ENCODE measurements around the gene THADA.
"Not testable (repeated sequence)": the region's sequence is repeated elsewhere in the genome, so short reads cannot be mapped to it uniquely, and the experiment has no call there.

THADA gene, protein sequence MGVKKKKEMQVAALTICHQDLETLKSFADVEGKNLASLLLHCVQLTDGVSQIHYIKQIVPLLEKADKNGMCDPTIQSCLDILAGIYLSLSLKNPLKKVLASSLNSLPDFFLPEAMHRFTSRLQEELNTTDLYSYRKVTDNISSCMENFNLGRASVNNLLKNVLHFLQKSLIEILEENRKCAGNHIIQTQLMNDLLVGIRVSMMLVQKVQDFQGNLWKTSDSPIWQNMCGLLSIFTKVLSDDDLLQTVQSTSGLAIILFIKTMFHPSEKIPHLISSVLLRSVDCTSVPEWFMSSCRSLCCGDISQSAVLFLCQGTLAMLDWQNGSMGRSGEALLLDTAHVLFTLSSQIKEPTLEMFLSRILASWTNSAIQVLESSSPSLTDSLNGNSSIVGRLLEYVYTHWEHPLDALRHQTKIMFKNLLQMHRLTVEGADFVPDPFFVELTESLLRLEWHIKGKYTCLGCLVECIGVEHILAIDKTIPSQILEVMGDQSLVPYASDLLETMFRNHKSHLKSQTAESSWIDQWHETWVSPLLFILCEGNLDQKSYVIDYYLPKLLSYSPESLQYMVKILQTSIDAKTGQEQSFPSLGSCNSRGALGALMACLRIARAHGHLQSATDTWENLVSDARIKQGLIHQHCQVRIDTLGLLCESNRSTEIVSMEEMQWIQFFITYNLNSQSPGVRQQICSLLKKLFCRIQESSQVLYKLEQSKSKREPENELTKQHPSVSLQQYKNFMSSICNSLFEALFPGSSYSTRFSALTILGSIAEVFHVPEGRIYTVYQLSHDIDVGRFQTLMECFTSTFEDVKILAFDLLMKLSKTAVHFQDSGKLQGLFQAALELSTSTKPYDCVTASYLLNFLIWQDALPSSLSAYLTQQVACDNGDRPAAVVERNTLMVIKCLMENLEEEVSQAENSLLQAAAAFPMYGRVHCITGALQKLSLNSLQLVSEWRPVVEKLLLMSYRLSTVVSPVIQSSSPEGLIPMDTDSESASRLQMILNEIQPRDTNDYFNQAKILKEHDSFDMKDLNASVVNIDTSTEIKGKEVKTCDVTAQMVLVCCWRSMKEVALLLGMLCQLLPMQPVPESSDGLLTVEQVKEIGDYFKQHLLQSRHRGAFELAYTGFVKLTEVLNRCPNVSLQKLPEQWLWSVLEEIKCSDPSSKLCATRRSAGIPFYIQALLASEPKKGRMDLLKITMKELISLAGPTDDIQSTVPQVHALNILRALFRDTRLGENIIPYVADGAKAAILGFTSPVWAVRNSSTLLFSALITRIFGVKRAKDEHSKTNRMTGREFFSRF (N-terminal part only)

DNA sequence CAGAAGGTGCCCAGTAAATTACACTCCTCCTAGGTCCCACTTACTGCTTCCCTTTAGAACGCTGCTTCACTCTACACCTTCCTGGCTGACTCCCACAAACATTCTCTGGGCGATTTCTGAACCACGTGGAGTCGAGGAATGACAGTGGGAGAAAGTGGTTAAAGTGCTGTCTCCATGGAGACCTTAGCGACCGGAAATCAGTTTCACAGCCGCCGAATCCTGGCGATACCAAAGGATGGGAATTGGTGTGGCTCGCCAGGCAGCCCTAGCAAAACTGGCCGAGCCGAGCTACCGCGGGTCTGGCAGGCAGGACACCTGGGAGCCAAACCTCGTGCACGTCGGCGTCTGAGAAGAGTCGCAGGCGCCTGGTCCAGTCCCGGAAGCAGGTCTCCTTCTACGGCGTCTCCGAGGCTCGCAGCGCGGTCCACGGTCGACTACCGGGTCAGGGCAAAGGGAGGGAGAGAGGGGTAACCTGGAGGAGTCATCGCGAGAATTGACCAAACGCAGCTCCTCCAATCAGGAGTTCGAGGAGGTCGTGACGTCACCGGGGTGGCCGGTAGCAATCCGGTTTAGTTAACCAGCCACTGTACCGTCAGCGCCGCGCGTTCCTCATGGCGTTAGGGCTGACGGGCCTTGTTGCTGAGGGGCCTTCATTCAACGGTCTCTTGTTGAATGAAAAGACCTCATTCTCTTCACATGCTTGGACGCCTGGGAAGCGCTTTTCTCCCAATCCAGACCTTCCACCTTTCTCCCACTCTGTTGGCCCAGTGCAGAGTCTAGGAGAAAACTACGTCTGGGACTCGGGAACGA lies at the start of gene THADA:
Gene THADA (minus strand): TSS at position 436 of the 810 bp plus-strand sequence. CDS start 3,646 bp downstream, outside the sequence.
- peak; percentile 85 to 99 (median 96) for DNase-seq

DNA sequence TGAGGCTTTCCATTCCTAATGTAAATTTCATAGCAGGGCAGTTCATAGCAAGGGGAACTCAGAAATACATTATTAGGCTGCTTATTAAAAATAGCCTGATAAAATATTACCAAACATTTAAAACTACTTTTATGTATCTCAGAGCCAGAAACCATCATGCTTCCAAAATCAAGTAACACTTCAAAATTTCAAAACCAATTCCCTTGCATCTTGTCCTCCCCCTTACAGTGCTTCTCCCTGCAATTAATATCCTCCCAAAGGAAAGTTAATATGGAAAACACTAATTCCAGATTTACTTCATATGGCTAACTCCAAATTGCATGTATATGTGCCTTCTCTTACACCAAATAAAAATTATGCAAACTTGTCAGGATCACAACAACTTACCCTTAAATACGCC lies 47.8 kb upstream of the THADA start:
- no peak for DNase-seq

DNA sequence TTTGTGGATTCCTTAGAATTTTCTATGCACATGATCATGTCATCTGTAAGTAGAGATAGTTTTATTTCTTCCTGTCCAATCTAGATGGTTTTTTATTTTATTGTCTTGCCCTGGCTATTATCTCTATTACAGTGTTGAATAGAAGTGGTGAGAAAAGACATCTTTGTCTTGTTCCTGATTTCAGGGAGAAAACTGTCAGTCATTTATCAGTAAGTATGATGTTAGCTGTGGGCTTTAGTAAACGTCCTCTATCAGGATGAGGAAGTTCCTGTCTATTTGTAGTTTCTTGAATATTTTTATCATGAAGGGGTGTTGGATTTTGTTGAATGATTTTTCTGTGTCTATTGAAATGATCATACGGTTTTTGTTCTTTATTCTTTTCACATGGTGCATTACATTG lies 46.5 kb upstream of the THADA start:
- no peak for DNase-seq

DNA sequence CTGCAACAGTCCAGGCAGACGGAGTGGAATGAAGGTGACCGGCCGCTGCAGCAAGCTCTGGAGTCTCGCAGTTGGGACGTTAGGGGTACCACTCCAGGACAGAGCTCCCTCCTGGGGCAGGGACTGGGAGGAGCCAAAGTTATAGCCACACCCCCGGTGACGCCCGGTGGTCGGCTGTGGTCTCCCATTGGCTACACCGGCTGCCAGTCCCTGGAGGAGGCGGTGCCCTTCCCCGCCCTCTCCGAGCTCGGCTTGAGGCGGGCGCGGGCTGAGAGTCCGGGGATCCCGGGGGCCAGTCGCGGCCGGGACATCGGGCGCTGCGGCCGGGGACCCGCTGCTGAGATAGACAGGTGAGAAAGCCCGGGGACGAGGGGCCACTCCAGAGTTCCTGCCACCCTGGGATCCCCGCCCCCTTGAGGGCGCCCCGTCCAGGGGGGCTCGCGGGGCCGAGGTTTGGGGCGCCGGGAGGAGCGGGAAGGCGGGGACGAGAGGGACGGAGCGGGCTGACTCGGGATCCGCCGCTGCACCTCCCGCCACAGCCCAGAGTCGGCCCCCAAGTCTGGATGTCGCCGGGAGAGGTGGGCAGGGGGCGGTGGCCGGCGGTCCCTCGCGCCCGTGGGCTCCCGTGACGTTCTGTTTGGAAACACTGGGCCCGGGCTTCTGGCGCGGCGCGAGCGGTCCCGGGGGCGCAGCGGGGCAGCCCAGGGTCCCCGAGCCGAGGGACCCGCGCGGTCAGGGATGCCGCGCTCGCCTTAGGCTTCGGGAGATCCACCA lies 41.4 kb upstream of the THADA start, which contains the start of gene PLEKHH2:
Gene PLEKHH2 (plus strand): TSS at position 231 of the 774 bp plus-strand sequence. CDS start 7,414 bp downstream, outside the sequence.
- peak in 57 of 58 donors; percentile 11 to 88 (median 72) for DNase-seq

DNA sequence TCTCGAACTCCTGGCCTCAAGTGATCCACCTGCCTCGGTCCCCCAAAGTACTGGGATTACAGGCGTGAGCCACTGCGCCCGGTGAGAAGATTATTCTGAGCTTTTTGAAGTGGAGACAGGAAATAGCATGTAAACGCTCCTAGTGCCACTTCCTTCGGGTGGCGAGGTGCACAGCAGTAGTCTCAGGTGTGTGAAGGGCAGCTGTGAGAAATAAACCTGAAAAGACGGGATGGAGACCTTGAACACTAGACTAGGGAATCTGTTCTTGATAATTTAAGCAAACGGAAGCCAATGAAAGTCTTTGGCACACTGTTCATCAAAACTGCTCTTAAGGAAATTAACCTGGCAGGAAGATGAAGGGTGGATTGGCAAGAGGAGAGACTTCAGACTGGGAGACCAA lies 40.8 kb upstream of the THADA start:
- no peak for DNase-seq

DNA sequence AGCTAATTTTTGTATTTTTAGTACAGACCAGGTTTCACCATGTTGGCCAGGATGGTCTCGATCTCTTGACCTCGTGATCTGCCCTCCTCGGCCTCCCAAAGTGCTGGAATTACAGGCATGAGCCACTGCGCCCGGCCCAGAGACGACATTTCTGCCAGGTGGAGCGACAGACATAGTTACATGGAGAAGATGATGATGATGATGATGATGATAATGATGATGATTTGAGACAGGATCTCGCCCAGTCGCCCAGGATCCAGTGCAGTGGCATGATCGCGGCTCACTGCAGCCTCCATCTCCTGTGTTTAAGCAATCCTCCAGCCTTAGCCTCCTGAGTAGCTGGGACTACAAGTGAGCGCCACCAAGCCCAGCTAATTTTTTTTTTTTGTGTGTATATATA lies 40.3 kb upstream of the THADA start:
- DNase-seq, result not testable (repeated sequence)

DNA sequence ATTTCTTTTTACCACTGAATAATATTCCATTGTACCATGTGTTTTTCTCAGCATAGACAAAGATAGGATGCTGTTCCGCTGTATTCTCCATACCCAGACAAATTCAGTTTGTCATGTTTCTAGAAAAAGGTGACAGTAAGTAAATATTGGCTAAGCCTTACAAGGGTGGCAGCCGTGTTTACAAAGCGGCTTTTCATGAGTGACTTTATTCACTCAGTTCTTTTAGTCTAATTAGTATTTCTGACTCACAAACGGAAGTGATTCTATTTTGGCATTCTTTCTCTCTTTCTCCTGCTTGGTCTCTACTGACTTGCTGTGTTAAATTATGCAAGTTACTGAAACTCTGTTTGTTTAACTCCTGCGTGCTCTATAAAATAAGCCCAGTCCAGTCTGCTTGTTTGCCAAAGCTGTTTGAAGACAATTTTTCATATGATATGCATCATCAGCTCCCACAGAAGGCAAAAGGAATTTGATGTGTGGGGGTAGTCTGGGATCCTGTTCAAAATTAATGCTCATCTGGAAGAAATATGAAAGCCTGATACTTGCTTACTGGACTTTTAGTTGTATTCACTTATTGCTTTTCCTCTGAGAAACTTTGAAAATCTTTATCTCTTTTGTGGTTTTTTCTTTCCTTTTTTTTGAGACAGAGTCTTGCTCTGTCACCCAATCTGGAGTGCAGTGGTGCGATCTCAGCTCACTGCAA lies 38.9 kb upstream of the THADA start:
- no peak for DNase-seq

DNA sequence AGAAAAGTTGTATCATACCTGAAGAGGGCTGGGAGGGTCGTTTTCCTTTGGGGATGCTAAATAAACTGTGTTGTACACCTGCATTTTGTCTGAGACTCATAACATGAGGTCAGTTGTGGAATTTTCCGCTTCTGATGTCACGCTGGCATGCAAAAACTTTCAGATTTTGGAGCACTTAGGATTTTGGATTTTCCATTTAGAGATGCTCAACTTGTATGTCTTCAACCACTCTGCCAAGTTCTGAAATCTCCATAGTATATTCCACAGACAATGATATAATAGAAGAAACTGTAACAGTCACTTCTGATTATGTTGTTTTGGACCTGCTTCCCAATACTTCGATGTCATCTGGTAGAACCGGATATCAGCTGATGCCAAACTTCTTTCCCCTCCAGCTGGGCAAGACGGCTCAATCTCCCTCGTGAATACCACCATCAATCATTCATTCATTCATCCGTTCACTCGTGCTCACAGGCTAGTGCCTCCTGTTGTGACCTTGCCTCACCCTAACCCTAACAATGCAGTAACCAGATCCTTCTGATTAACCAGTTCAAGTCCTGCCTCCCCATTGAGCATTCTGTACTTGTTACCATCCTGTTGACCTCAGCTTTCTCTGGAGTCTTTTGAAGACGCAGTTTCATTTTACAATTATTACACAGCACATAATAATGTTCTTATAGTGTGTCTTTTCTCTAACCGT lies 35.9 kb upstream of the THADA start:
- no peak for DNase-seq

DNA sequence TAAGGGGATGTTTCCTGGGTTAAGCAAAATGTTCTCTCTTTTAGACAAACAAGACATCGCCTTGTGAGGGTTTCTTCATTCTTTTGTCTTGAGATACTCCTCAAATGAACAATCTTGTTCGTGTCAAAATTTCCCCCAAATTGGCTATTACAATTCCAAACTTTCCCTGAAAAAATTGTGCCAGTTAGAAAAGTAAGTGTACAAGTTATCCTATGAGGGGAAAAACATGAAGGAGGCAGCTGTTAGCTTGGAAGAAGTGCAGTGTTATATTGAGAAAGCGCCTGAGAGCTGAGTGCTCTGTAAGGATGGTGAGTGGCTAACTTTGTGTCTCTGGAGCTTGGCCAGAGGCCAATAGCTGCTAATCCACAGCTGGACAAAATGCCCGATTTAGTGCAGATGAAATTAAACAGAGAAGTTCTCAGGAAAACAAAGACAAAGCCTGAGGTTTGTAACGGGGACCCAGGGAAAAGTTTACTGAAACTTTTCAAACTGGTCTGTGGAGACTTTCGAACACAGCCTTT lies 27.2 kb upstream of the THADA start:
- peak in 2 of 58 donors; percentile 14 to 34 for DNase-seq

DNA sequence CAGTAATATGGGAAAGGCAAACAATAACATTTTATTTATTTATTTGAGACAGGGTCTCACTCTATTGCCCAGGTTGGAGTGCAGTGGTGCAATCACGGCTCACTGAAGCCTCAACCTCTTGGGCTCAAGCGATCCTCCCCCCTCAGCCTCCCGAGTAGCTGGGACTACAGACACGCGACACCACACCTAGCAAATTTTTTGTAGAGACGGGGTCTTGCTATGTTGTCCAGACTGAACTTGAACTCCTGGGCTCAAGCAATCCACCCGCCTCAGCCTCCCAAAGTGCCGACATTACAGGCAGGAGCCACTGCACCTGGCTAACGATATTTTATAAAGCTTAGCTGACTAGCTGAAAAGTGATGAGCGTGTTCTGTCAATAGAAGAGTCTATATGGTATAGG lies 23.7 kb upstream of the THADA start:
- no peak for DNase-seq

DNA sequence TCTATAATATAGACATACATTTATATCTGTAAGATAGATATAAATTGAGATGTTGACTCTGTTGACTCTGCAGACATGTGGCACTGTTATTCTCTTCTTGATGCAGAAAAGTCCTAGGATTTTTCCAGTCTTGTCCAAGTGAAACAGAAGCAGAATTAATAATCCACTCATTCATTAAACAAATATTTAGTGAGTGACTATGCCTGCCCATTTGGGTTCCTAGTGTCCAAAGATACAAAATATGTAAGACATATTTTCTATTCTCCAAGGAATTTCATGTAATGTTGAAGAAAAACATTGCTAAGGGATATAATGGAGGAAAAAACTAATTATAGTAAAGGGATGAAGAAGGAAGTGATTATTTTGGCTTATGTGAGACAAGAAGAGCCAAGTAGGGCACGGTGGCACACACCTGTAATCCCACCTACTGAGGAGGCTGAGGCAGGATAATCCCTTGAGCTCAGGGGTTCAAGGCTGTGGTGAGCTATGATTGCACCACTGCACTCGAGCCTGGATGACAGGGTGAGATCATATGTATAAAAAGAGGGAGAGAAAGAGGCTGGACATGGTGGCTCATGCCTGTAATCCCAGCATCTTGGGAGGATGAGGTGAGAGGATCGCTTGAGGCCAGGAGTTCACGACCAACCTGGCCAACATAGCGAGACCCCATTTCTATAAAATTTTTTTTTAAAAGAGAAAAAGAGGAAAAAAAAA lies 21.3 kb upstream of the THADA start:
- DNase-seq, result no peak

DNA sequence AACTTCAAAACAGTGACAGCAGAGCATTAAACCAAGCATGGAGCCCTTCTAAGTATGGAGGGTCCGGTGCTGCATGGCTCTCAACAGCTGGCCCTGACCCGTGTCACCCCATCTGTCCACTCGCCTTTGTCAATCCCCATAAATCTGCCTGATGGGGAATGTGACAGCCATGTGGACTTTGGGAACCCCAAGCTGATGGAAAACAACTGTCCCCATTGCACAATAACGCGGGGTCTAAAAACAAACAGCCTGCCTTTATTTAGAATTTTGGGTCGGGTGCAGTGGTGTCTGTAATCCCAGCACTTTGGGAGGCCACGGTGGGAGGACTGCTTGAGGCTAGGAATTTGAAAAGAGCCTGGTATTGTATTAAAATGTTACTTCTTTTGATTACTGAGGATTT lies 17.1 kb upstream of the THADA start:
- DNase-seq, result no peak

DNA sequence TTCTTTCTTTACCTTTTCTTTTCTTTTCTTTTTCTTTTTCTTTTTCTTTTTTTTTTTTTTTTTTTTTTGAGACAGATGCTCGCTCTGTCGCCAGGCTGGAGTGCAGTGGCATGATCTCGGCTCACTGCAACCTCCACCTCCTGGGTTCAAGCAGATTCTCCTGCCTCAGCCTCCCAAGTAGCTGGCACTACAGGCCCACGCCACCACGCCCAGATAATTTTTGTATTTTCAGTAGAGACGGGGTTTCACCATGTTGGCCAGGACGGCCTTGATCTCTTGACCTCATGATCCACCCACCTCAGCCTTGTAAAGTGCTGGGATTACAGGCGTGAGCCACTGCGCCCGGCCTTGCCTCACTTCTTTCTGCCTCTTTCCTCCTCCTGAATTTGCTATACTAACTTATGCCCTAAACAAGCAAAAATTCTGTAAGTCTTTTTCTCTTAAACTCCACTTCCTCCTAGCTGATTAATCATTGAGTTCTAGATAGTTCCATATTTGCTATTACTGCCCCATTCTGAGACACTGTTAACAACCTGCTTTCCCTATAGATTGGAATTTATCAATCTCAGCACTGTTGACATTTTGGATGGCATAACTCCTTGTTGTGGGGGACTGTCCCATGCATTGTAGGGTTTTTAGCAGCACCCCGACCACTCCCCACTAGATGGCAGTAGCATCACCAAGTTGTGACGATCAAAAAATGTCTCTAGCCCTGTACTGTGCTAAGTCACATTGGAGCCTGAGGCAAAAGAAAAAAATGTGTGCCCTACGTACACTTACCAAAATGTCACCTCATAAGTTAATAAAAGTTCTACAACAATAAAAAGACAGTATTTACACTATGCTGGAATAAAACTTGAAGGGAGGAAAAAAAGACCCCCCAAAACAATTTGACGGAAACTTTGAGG lies 16.4 kb upstream of the THADA start:
- peak in 50 of 58 donors; percentile 3 to 79 (median 32) for DNase-seq

DNA sequence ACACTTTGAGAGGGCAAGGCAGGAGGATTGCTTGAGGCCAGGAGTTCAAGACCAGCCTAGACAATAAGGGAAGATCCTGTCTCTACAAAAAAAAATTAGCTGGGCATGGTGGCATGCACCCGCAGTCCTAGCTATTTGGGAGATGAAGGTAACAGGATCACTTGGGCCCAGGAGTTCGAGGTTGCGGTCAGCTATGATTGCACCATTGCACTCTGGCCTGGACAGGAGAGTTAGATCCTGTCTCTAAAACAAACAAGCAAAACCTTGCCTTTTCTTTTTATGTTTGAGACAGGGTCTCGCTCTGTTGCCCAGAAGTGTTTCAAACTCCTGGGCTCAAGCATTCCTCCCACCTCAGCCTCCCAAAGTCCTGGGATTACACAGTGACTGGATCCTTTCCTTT lies 14.5 kb upstream of the THADA start:
- no peak for DNase-seq

DNA sequence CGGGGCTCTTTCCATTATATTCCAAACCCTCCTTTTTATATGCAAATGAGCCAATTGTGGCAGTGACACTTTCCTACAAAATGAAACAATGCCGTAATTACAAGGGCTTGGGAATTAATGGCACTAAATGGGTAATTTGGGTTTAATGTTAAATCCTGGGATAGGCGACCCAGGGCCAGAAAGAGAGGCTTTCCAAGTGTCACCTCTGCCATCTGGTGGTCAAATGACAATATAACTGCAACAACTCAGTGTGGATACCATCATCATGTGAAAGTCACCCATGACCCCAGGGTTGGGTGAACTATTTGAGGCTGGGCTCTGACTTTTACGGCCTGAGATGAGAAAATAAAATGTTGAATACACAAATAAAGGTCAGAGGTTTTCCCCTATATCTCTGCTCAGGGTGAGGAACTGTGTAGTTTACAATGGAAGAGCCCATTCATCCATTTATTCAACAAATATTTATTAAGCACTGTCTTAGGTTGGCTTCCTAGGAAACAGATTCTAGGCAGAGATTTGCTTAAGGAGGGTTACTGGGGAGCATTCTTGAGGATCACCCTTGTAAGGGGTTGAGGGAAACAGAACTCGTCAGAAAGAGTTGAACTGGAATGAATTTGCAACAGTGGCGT lies 13.6 kb upstream of the THADA start:
- DNase-seq, result peak in 15 of 58 donors; percentile 0 to 38 (median 12)

DNA sequence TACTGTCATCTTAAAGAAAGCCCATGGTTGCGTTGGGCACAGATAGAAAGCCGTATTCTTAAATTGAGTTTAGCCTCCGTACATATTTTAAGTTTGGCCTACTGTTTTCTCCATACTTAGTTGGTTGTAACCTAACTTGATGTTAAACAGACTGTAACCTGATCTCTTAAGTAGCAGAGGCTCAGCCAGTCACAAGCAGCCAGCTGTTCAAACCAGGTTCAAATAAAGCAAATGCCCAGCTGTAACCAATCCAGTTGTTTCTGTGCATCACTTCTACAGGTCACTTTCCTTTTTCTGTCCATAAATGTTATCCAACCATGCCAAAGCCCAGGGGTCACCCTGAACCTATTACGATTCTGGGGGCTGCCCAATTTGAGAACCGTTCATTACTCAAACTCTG lies 10.0 kb upstream of the THADA start:
- DNase-seq, result no peak

All from anterior cingulate cortex (tissue), 58 donors.